GM12878 (cell line): Measurements from ENCODE around the gene KCNAB2. TPM values are rescaled to one million over a fixed set of nuclear protein-coding genes. Genes with fewer than 3 reads are reported as not detected.

Experiments
- ATAC-seq: fragments of 200-7000 bp; cut with Tn5 transposase; 3 replicates; pipeline ENCODE4 v1.9.1; 2020; ENCODE audit warnings: mild to moderate bottlenecking, moderate library complexity
- BruUV-seq: library from RNA; stranded (reverse); fragments of 400-500 nt; replicated peaks from 2 replicates; lab custom pipeline; 2021; lab: Mats Ljungman, UMichigan
- CTCF ChIA-PET: fragments of 300-600 bp; sonication (Branson Sonifier 250); formaldehyde crosslinking; extraction: SDS; loops from one replicate; lab custom pipeline; 2021; ENCODE audit warnings: inconsistent platforms; lab: Yijun Ruan, JAX
- POLR2A ChIA-PET: fragments of 350-600 bp; formaldehyde crosslinking; extraction: SDS; loops from one replicate; lab custom pipeline; 2021; ENCODE audit warnings: inconsistent platforms; lab: Charles Lee
- RAD21 ChIA-PET: fragments of 300-600 bp; sonication (Branson Sonifier 250); formaldehyde crosslinking; loops from one replicate; lab custom pipeline; 2023; ENCODE audit warnings: antibody characterized with exemption; ENCODE audit not compliant: unreplicated experiment; lab: Charles Lee
- SMC1A ChIA-PET: fragments of 300-600 bp; sonication (Branson Sonifier 250); formaldehyde crosslinking; loops from one replicate; lab custom pipeline; 2023; ENCODE audit not compliant: unreplicated experiment, uncharacterized antibody; lab: Charles Lee
- DNase-seq: peaks from one replicate; pipeline ENCODE4 v3.0.0-alpha.2; 2011; ENCODE audit warnings: low read depth, low spot score
- FAIRE-seq: peaks from 3 replicates; lab custom pipeline; 2011; peaks lifted over from hg19 to GRCh38; lab: Jason Lieb, UNC
- H2AFZ ChIP-seq: 2 replicates; pipeline ENCODE4 v1.6.0; 2011; ENCODE audit warnings: low read depth, low read length, control low read depth; ENCODE audit not compliant: control insufficient read depth
- H3K27ac ChIP-seq: 2 replicates; pipeline ENCODE4 v1.5.1; 2011; ENCODE audit warnings: control low read depth; ENCODE audit not compliant: control insufficient read depth, insufficient read depth
- H3K27me3 ChIP-seq, 2 experiments: replicated peaks in 1 of 2; 2 replicates each; pipeline versions ENCODE4 v1.6.0 to v1.6.1; 2011; ENCODE audit warnings: low read length in 1 of 2; ENCODE audit not compliant: control insufficient read depth in 2 of 2, insufficient read depth in 2 of 2
- H3K36me3 ChIP-seq, 2 experiments: 2 replicates each; pipeline ENCODE4 v1.5.1; 2011; ENCODE audit warnings: low read length in 1 of 2; ENCODE audit not compliant: control insufficient read depth in 2 of 2, insufficient read depth in 2 of 2
- H3K4me1 ChIP-seq: 2 replicates; pipeline ENCODE4 v1.6.1; 2011; ENCODE audit warnings: mild to moderate bottlenecking, low read length, moderate library complexity, mixed read lengths; ENCODE audit not compliant: control insufficient read depth, insufficient read depth
- H3K4me2 ChIP-seq: 2 replicates; pipeline ENCODE4 v1.6.0; 2011; ENCODE audit warnings: control low read depth; ENCODE audit not compliant: control insufficient read depth, insufficient read depth
- H3K4me3 ChIP-seq: fragments of 200-600 bp; sonication (generic); 2 replicates; pipeline ENCODE4 v1.5.1; 2016
- H3K79me2 ChIP-seq: 2 replicates; pipeline ENCODE4 v1.6.0; 2011; ENCODE audit warnings: low read length; ENCODE audit not compliant: control insufficient read depth, insufficient read depth
- H3K9ac ChIP-seq: 2 replicates; pipeline ENCODE4 v1.8.0; 2011; ENCODE audit warnings: low read length, control low read depth, mixed read lengths; ENCODE audit not compliant: control insufficient read depth, insufficient read depth
- H3K9me3 ChIP-seq: replicated peaks from 3 replicates; pipeline ENCODE4 v1.5.1; 2011; ENCODE audit warnings: mild to moderate bottlenecking, low read length; ENCODE audit not compliant: control insufficient read depth, insufficient read depth
- H4K20me1 ChIP-seq: 2 replicates; pipeline ENCODE4 v1.6.0; 2011; ENCODE audit not compliant: control insufficient read depth, insufficient read depth
- BMI1 ChIP-seq: fragments of 450-650 bp; IDR thresholded peaks from 2 replicates; pipeline ENCODE4 v1.6.1; 2016; ENCODE audit warnings: mild to moderate bottlenecking, moderate library complexity, borderline replicate concordance
- CREB1 ChIP-seq: IDR thresholded peaks from 2 replicates; pipeline ENCODE4 v1.6.1; 2012; ENCODE audit warnings: low read depth, mild to moderate bottlenecking, inconsistent platforms
- EED ChIP-seq: sonication (generic); IDR thresholded peaks from 2 replicates; pipeline ENCODE4 v1.6.1; 2016; ENCODE audit warnings: antibody characterized with exemption, low read depth
- ETV6 ChIP-seq, 2 experiments: fragments of 450-650 bp in 1 of 2; IDR thresholded peaks in 1 of 2; conservative IDR thresholded peaks in 1 of 2; 2 replicates each; pipeline ENCODE4 v1.6.1; 2014; ENCODE audit warnings: antibody characterized with exemption in 1 of 2, borderline replicate concordance in 1 of 2, low read depth in 1 of 2, mild to moderate bottlenecking in 1 of 2, moderate library complexity in 1 of 2
- FOXK2 ChIP-seq: fragments of 450-650 bp; IDR thresholded peaks from 2 replicates; pipeline ENCODE4 v1.6.1; 2017; ENCODE audit warnings: mild to moderate bottlenecking, moderate library complexity
- MTA2 ChIP-seq: fragments of 450-650 bp; IDR thresholded peaks from 2 replicates; pipeline ENCODE4 v1.6.1; 2016; ENCODE audit warnings: low read depth, mild to moderate bottlenecking, moderate library complexity
- MYB ChIP-seq: fragments of 150-350 bp; IDR thresholded peaks from 2 replicates; pipeline ENCODE4 v1.6.1; 2014; ENCODE audit warnings: mild to moderate bottlenecking, low read depth, low read length, borderline replicate concordance
- NFXL1 ChIP-seq: fragments of 450-650 bp; IDR thresholded peaks from 2 replicates; pipeline ENCODE4 v1.6.1; 2017; ENCODE audit warnings: antibody characterized with exemption, mild to moderate bottlenecking, borderline replicate concordance
- RELA ChIP-seq: fragments of 450-650 bp; IDR thresholded peaks from 2 replicates; pipeline ENCODE4 v1.8.0; 2014; ENCODE audit warnings: borderline replicate concordance; ENCODE audit not compliant: partially characterized antibody
- TAF1 ChIP-seq: IDR thresholded peaks from 2 replicates; pipeline ENCODE4 v1.6.1; 2011; ENCODE audit warnings: mild to moderate bottlenecking, low read depth, low read length, borderline replicate concordance
- WGBS: methylation state at CpG from one replicate; pipeline ENCODE4 v1.1.6; 2016; ENCODE audit warnings: low lambda C conversion rate; ENCODE audit not compliant: insufficient replicate concordance, insufficient coverage; ENCODE audit errors: missing lambda C conversion rate; 5-methylcytosine and 5-hydroxymethylcytosine counted together
- in situ Hi-C: fragments of 300-500 bp; cut with MboI; formaldehyde crosslinking; loops from 9 replicates; pipeline ENCODE4 v1.14.3; 2018; ENCODE audit warnings: mixed read lengths
- intact Hi-C: fragments of 100-400 bp; cut with micrococcal nuclease; formaldehyde crosslinking; loops from one replicate; pipeline ENCODE4 v1.14.2; 2022; ENCODE audit not compliant: unreplicated experiment
- polyA plus RNA-seq, 11 experiments: library from polyadenylated mRNA; depleted of rRNA in 4 of 11; unstranded in 6 of 11; stranded (reverse) in 5 of 11; fragments of >200 nt; fragmentation: Nextera tagmentation in 4 of 11; fragmentation: Illumina TruSeq in 1 of 11; extraction: Ambion mirVana in 4 of 11; extraction: Trizol in 1 of 11; gene quantifications; 1 replicate in 1 of 11; 2 replicates in 10 of 11; pipeline versions ENCODE4 v1.2.1 to v1.2.3, GENCODE V29; 2011 to 2016; ENCODE audit warnings: inconsistent platforms in 2 of 11, missing spikeins in 2 of 11, low read depth in 1 of 11
- total RNA-seq, 4 experiments: library from RNA; depleted of rRNA in 3 of 4; stranded (reverse); fragments of >200 nt in 3 of 4; fragmentation: Illumina TruSeq in 1 of 4; extraction: Trizol in 1 of 4; gene quantifications; 2 replicates each; pipeline versions ENCODE4 v1.2.1 to v1.2.3, GENCODE V29; 2013 to 2021
- TF ChIP-seq, protein P1 (sequence below): fragments of 450-650 bp; IDR thresholded peaks from 2 replicates; pipeline ENCODE4 v1.6.1; 2017; ENCODE audit warnings: mild to moderate bottlenecking, low read depth, inconsistent platforms; ENCODE audit not compliant: poor library complexity, severe bottlenecking
- TF ChIP-seq, protein P2 (sequence below): fragments of 150-350 bp; IDR thresholded peaks from 2 replicates; pipeline ENCODE4 v1.6.1; 2014; ENCODE audit warnings: mild to moderate bottlenecking, low read depth, low read length
- TF ChIP-seq, protein P3 (sequence below): IDR thresholded peaks from 2 replicates; pipeline ENCODE4 v1.6.1; 2012; ENCODE audit warnings: improper control_type of control experiment, low read depth, low read length; ENCODE audit not compliant: insufficient replicate concordance

The KCNAB2 gene
- total and polyA plus RNA-seq, 10 of the 15 experiments (the other 5 are each of a cell fraction or from before 2014, with no cell fraction given): 2.9 to 123 (median 62.4) TPM

DNA sequence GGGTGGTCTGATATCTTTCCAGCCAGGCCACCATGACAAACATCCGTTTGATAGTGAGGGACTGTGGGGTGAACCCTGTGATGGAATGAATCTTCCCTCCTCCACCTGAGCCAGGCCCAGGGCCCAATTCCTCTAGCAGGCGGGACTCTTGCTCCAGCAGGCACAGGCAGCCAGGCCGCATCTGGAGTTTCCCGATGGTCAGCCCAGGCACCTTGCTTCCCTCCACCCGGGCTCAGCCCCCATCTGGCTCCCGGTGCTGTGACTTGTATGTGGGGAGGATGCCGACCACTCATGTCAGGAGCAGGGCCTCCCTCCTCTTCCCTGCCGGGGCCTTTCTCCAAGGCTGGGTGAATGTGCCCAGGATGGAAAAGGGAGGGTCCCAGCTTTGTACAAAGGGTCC lies 21.0 kb downstream of the KCNAB2 start (continued):
- TF ChIP-seq, protein P1, sequence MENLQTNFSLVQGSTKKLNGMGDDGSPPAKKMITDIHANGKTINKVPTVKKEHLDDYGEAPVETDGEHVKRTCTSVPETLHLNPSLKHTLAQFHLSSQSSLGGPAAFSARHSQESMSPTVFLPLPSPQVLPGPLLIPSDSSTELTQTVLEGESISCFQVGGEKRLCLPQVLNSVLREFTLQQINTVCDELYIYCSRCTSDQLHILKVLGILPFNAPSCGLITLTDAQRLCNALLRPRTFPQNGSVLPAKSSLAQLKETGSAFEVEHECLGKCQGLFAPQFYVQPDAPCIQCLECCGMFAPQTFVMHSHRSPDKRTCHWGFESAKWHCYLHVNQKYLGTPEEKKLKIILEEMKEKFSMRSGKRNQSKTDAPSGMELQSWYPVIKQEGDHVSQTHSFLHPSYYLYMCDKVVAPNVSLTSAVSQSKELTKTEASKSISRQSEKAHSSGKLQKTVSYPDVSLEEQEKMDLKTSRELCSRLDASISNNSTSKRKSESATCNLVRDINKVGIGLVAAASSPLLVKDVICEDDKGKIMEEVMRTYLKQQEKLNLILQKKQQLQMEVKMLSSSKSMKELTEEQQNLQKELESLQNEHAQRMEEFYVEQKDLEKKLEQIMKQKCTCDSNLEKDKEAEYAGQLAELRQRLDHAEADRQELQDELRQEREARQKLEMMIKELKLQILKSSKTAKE: no peak
- TF ChIP-seq CREB1 (no peak), TAF1 (no peak), EED (no peak)

DNA sequence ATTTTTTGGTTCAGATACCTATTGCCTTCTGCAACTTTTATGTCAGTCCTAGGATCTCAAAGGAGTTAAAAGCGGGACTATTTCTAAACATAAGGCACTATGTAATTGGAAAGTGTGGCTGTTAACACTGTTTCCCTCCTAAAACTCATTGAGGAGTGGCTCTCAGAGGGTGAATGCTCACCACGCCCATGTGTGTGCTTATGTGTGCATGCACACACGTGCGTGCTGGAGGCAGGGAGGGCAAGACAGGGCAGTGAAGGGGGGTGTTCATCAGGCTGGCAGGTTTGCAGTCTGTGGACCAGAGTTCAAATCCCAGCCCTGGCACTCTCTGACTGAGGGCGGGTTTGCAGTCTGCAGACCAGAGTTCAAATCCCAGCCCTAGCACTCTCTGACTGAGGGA lies 22.4 kb downstream of the KCNAB2 start:
- Histone ChIP-seq H3K27me3 (no peaks in the 10 kb centered on the region), H3K36me3 (peaks cover 2 to 6% of the 10 kb centered on the region in 2 experiments; a peak in 3 of 4 replicates), H4K20me1 (peaks cover 4% of the 10 kb centered on the region), H3K4me3 (no peak overlapping the region), H3K79me2 (no peaks in the 10 kb centered on the region), H3K27ac (no peak overlapping the region), H3K4me2 (no peak overlapping the region), H3K4me1 (no peaks in the 10 kb centered on the region), H3K9me3 (no peaks in the 10 kb centered on the region), H3K9ac (no peak overlapping the region), H2AFZ (no peak overlapping the region)
- DNase-seq: no peak
- 96% methylated on average over 5 of the region's 5 CpGs for WGBS
- BruUV-seq: no TSS peak
- in situ Hi-C loops: no loop called here
- ChIA-PET RAD21 (no interaction called here), CTCF (interaction anchor here (1.2 kb wide), 1 partner anchor 12 kb away, joined by 4 read pairs; no protein-coding TSS in a partner anchor), POLR2A (no interaction called here), SMC1A (no interaction called here)
- FAIRE-seq: no peak
- no peak for ATAC-seq
- intact Hi-C loops: no loop called here
- TF ChIP-seq ETV6 (conservative IDR thresholded peaks at IDR 0.05 in 1 of 2, IDR thresholded peaks at IDR 0.05 in 1 of 2; ENCODE audit: borderline replicate concordance in 1 of 2, low read depth in 1 of 2) (no peak), NFXL1 (no peak), CREB1 (no peak), MYB (no peak), MTA2 (no peak), FOXK2 (no peak), RELA (no peak), BMI1 (no peak)
- TF ChIP-seq, protein P2, sequence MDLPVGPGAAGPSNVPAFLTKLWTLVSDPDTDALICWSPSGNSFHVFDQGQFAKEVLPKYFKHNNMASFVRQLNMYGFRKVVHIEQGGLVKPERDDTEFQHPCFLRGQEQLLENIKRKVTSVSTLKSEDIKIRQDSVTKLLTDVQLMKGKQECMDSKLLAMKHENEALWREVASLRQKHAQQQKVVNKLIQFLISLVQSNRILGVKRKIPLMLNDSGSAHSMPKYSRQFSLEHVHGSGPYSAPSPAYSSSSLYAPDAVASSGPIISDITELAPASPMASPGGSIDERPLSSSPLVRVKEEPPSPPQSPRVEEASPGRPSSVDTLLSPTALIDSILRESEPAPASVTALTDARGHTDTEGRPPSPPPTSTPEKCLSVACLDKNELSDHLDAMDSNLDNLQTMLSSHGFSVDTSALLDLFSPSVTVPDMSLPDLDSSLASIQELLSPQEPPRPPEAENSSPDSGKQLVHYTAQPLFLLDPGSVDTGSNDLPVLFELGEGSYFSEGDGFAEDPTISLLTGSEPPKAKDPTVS: no peak
- TF ChIP-seq, protein P3, sequence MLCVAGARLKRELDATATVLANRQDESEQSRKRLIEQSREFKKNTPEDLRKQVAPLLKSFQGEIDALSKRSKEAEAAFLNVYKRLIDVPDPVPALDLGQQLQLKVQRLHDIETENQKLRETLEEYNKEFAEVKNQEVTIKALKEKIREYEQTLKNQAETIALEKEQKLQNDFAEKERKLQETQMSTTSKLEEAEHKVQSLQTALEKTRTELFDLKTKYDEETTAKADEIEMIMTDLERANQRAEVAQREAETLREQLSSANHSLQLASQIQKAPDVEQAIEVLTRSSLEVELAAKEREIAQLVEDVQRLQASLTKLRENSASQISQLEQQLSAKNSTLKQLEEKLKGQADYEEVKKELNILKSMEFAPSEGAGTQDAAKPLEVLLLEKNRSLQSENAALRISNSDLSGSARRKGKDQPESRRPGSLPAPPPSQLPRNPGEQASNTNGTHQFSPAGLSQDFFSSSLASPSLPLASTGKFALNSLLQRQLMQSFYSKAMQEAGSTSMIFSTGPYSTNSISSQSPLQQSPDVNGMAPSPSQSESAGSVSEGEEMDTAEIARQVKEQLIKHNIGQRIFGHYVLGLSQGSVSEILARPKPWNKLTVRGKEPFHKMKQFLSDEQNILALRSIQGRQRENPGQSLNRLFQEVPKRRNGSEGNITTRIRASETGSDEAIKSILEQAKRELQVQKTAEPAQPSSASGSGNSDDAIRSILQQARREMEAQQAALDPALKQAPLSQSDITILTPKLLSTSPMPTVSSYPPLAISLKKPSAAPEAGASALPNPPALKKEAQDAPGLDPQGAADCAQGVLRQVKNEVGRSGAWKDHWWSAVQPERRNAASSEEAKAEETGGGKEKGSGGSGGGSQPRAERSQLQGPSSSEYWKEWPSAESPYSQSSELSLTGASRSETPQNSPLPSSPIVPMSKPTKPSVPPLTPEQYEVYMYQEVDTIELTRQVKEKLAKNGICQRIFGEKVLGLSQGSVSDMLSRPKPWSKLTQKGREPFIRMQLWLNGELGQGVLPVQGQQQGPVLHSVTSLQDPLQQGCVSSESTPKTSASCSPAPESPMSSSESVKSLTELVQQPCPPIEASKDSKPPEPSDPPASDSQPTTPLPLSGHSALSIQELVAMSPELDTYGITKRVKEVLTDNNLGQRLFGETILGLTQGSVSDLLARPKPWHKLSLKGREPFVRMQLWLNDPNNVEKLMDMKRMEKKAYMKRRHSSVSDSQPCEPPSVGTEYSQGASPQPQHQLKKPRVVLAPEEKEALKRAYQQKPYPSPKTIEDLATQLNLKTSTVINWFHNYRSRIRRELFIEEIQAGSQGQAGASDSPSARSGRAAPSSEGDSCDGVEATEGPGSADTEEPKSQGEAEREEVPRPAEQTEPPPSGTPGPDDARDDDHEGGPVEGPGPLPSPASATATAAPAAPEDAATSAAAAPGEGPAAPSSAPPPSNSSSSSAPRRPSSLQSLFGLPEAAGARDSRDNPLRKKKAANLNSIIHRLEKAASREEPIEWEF: no peak
